ENCODE results near the gene MEGF11.

- TF ChIP-seq, protein P1, sequence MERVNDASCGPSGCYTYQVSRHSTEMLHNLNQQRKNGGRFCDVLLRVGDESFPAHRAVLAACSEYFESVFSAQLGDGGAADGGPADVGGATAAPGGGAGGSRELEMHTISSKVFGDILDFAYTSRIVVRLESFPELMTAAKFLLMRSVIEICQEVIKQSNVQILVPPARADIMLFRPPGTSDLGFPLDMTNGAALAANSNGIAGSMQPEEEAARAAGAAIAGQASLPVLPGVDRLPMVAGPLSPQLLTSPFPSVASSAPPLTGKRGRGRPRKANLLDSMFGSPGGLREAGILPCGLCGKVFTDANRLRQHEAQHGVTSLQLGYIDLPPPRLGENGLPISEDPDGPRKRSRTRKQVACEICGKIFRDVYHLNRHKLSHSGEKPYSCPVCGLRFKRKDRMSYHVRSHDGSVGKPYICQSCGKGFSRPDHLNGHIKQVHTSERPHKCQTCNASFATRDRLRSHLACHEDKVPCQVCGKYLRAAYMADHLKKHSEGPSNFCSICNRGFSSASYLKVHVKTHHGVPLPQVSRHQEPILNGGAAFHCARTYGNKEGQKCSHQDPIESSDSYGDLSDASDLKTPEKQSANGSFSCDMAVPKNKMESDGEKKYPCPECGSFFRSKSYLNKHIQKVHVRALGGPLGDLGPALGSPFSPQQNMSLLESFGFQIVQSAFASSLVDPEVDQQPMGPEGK (CRISPR knock-in tag; IDR thresholded peaks at IDR 0.05; ENCODE audit: borderline replicate concordance), result no peak
- TF ChIP-seq ZFP3 (CRISPR knock-in tag; IDR thresholded peaks at IDR 0.05) (no peak), RARB (CRISPR knock-in tag; IDR thresholded peaks at IDR 0.05) (no peak), ARNTL (CRISPR knock-in tag; IDR thresholded peaks at IDR 0.05; ENCODE audit: borderline replicate concordance, low read depth) (no peak), CSDC2 (CRISPR knock-in tag; IDR thresholded peaks at IDR 0.05) (no peak)
Observed at GRCh38 chr15:66001042-66001441, 252.5 kb downstream of the MEGF11 start.
